Umbilical cord (tissue), 2 donors: ENCODE data around the gene CDCA5. TPM values are rescaled to one million over a fixed set of nuclear protein-coding genes. Genes with fewer than 3 reads are reported as not detected.
A peak's percentile ranks its signal among the peaks of the same experiment; 100 is the strongest.

ENCODE experiments used
- DNase-seq: peaks from one replicate; pipeline ENCODE4 v3.0.0-alpha.2; 2015; ENCODE audit warnings: low spot score
- total RNA-seq: library from RNA; depleted of rRNA; stranded (reverse); fragments of >200 nt; gene quantifications from one replicate; pipeline ENCODE4 v1.2.3, GENCODE V29; 2014; ENCODE audit warnings: low replicate concordance; ENCODE audit not compliant: insufficient read depth

CDCA5 gene
- total RNA-seq, 1 donor from 2014 or later: 3.1 TPM

- DNase-seq: no peak
Measured at GRCh38 chr11:65077451-65077850, 6.4 kb downstream of the CDCA5 start.

GRCh38 chr11:65072631-65072966 lies 11.2 kb downstream of the CDCA5 start:
- DNase-seq: no peak

GRCh38 chr11:65071907-65072630 lies 11.8 kb downstream of the CDCA5 start:
- no peak for DNase-seq

GRCh38 chr11:65069217-65069616 lies 14.6 kb downstream of the CDCA5 start:
- no peak for DNase-seq

- DNase-seq: no peak
Measured at GRCh38 chr11:65067446-65067845, 16.4 kb downstream of the CDCA5 start.

- DNase-seq: no peak
Measured at GRCh38 chr11:65066805-65067291, 17.0 kb downstream of the CDCA5 start.

GRCh38 chr11:65066315-65066714 lies 17.5 kb downstream of the CDCA5 start:
- no peak for DNase-seq

GRCh38 chr11:65065851-65066250 lies 18.0 kb downstream of the CDCA5 start:
- DNase-seq: peak; percentile 17

- peak; percentile 57 for DNase-seq
Measured at GRCh38 chr11:65064847-65065240, 19.0 kb downstream of the CDCA5 start.

GRCh38 chr11:65063532-65063931 lies 20.3 kb downstream of the CDCA5 start:
- DNase-seq: no peak

- DNase-seq: no peak
Measured at GRCh38 chr11:65060913-65061408, 22.9 kb downstream of the CDCA5 start.

- no peak for DNase-seq
Measured at GRCh38 chr11:65059959-65060824, 23.6 kb downstream of the CDCA5 start.

GRCh38 chr11:65059523-65059922 lies 24.3 kb downstream of the CDCA5 start:
- no peak for DNase-seq

- DNase-seq: no peak
Measured at GRCh38 chr11:65058419-65059054, 25.3 kb downstream of the CDCA5 start, which contains the start of gene NAALADL1. NAALADL1 (minus strand) TSS chr11:65058553; CDS start chr11:65058521, 32 bp downstream.

- no peak for DNase-seq
Measured at GRCh38 chr11:65058012-65058411, 25.8 kb downstream of the CDCA5 start.

- DNase-seq: no peak
Measured at GRCh38 chr11:65057526-65057925, 26.3 kb downstream of the CDCA5 start.

- DNase-seq: no peak
Measured at GRCh38 chr11:65056999-65057398, 26.8 kb downstream of the CDCA5 start.

- no peak for DNase-seq
Measured at GRCh38 chr11:65055538-65055937, 28.3 kb downstream of the CDCA5 start.

- no peak for DNase-seq
Measured at GRCh38 chr11:65053827-65054508, 29.9 kb downstream of the CDCA5 start.

- no peak for DNase-seq
Measured at GRCh38 chr11:65051398-65051858, 32.4 kb downstream of the CDCA5 start.
